ENCODE results near the gene NCAM2.
"Not testable (repeated sequence)": the region's sequence is repeated elsewhere in the genome, so short reads cannot be mapped to it uniquely, and the experiment has no call there.

Gene NCAM2

GRCh38 chr21:21111309-21111920, 113.2 kb downstream of the NCAM2 start:
- no peak for DNase-seq

GRCh38 chr21:21114461-21114860, 116.3 kb downstream of the NCAM2 start:
- DNase-seq: no peak

- DNase-seq: no peak
These were observed 120.9 kb downstream of the NCAM2 start for GRCh38 chr21:21119091-21119490.

- DNase-seq: no peak
These were observed 124.5 kb downstream of the NCAM2 start for GRCh38 chr21:21122680-21123079.

- no peak for DNase-seq
These were observed 134.2 kb downstream of the NCAM2 start for GRCh38 chr21:21132390-21132789.

GRCh38 chr21:21137986-21138385, 139.8 kb downstream of the NCAM2 start:
- no peak for DNase-seq

GRCh38 chr21:21146587-21147373, 148.6 kb downstream of the NCAM2 start:
- no peak for DNase-seq

GRCh38 chr21:21147374-21147745, 149.2 kb downstream of the NCAM2 start:
- DNase-seq: no peak

GRCh38 chr21:21148009-21148408, 149.8 kb downstream of the NCAM2 start:
- no peak for DNase-seq

- DNase-seq: no peak
These were observed 150.3 kb downstream of the NCAM2 start for GRCh38 chr21:21148514-21148913.

GRCh38 chr21:21149445-21149844, 151.2 kb downstream of the NCAM2 start:
- DNase-seq: not testable (repeated sequence)

DNA sequence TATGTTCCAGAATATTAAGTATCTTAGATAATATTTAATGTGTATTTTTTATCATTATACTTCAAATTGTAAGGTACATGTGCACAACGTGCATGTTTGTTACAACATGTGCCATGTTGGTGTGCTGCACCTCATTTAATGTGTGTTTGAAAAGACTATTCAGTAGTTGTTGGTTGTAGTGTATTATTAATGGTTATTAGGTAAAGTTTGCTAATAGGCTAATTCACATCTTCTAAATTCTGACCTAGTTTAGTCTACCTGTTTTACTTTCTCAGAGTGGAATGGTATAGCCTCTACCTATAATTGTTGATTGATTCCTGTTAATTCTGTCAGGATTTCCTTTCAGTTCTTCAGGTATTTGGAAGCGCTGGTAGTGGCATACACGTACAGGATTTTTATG, 153.0 kb downstream of the NCAM2 start:
- no peak for DNase-seq

GRCh38 chr21:21156397-21156796, 158.2 kb downstream of the NCAM2 start:
- DNase-seq: no peak

DNA sequence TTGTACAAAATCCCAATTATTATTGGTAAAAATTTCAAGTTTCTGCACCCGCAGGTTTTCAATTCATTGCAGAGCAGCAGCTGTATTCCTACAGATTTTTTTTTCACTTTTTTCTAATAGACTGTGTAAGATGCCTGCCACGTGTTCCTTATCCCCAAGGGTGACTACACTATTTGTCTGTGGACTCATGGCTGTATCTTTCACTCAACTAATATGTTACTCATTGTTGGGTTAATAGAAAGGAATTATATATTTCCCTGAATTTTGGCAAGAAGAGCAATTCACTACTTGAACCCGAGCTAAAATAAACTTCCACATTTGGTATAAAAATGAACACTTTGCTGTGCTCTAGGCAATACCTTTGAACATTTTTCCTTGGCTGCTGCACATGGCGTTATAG, 158.7 kb downstream of the NCAM2 start:
- DNase-seq: no peak

GRCh38 chr21:21158376-21158918, 160.2 kb downstream of the NCAM2 start:
- no peak for DNase-seq

GRCh38 chr21:21159253-21159899, 161.2 kb downstream of the NCAM2 start:
- DNase-seq: no peak

GRCh38 chr21:21162786-21163185, 164.6 kb downstream of the NCAM2 start:
- no peak for DNase-seq

DNA sequence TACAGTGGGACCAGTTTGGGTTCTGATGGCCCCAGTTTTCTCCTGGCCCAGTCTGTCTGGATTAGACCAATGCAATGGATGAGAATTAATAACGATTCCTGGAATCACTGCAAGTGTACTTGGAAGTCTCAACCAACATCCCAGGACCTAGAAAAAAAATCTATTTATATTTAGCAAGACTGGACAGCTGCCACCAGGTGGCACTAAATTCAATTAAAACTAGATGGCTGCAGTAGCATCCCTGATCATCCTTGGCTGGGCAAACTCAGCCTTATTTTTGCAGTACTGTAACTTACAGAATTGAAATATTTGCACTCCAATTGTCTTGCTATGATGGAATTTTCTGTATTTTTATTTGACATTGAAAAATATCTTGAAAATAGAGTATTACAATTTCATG, 165.7 kb downstream of the NCAM2 start:
- DNase-seq: peak; percentile 10

DNA sequence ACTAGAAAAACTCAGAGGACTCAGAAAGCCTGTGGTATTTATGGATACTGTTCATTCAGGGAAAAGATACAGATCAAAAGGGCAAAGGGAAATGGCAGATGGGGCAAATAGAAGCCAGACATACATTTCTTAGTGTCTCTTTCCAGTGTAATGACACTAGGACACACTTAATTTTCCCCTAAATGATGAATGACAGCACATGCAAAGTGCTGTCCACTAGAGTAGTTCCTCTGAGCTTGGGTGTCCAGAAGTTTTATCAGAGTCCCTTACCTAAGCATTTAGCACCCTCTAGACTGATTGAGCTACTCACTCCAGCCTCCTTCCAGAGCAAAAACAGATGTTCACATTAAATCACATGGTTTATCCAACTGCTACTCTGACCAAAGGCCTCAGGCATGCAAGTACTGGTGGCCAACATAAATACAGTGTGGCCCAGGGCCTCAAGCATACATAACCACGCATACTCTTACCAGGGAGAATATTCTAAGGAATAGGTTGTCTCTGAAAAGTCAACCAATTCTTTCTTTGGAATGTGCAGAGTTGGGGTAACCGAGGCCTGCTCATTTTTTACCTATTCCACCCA, 166.9 kb downstream of the NCAM2 start:
- no peak for DNase-seq

DNA sequence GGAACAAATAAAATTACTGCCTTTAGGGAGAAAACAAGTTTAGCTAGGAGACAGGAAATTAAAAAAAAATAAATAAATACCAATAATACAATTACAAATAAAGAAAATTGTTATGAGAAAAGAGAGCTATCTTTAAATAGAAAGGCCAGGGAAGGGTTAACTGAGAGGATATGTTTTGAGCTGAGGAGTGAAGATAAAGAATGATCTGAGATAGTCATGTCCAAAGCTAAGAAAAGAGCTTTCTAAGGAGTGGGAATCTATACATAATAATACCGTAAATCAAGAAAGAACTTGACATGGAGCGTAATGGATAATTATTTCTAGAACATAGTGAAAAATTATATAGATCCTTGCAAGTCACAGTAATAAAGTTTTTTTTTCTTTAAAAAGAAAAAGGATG, 176.5 kb downstream of the NCAM2 start:
- DNase-seq: no peak

DNA sequence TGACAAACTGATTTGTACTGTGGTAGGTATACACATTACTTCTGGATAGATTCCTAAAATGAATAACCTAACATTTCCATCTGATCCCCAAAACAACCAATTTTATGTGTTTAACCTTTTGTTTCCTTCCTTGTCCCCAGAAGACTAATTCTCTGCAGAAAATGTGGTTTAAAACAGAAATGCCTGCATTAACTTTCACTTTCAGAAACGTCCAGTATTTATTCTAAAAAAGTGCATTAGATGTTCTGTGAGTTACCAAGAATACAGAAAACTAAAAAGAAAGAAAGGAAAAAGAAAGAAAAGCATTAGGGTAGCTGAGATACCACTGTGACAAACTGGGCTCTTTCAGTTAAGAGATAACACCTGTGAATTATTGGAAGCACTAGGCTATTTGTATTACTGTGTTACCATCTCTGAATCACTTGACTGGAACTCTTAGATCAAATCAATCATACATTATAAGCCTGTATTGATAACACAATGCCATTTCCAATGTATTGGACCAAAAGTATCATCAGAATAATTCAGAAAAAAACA, 177.7 kb downstream of the NCAM2 start:
- no peak for DNase-seq

GRCh38 chr21:21177353-21177986, 179.3 kb downstream of the NCAM2 start:
- DNase-seq: no peak

All from T-helper 9 cell (primary cell).